Fibroblast of gingiva (primary cell): ENCODE results near the gene SYNGR1.

Experiments
- DNase-seq: peaks from one replicate; pipeline ENCODE4 v3.0.0-alpha.2; 2011; ENCODE audit warnings: low read depth

SYNGR1 gene

GRCh38 chr22:39431216-39431801, 81.5 kb downstream of the SYNGR1 start:
- DNase-seq: no peak

GRCh38 chr22:39431821-39432251, 82.0 kb downstream of the SYNGR1 start:
- DNase-seq: no peak

GRCh38 chr22:39432361-39432811, 82.6 kb downstream of the SYNGR1 start:
- DNase-seq: no peak

- DNase-seq: no peak
These were observed 83.9 kb downstream of the SYNGR1 start for GRCh38 chr22:39433476-39434242.

GRCh38 chr22:39434243-39434653, 84.5 kb downstream of the SYNGR1 start:
- DNase-seq: no peak

- no peak for DNase-seq
These were observed 84.9 kb downstream of the SYNGR1 start for GRCh38 chr22:39434721-39435120.
